ENCODE results near the gene ZNF341. TPM values are rescaled to one million over a fixed set of nuclear protein-coding genes. Genes with fewer than 3 reads are reported as not detected.
A peak's percentile ranks its signal among the peaks of the same experiment; 100 is the strongest.

Gene ZNF341
- polyA plus RNA-seq, 12 donors: 2.1 to 4.6 (median 2.7) TPM; not detected in 2

DNA sequence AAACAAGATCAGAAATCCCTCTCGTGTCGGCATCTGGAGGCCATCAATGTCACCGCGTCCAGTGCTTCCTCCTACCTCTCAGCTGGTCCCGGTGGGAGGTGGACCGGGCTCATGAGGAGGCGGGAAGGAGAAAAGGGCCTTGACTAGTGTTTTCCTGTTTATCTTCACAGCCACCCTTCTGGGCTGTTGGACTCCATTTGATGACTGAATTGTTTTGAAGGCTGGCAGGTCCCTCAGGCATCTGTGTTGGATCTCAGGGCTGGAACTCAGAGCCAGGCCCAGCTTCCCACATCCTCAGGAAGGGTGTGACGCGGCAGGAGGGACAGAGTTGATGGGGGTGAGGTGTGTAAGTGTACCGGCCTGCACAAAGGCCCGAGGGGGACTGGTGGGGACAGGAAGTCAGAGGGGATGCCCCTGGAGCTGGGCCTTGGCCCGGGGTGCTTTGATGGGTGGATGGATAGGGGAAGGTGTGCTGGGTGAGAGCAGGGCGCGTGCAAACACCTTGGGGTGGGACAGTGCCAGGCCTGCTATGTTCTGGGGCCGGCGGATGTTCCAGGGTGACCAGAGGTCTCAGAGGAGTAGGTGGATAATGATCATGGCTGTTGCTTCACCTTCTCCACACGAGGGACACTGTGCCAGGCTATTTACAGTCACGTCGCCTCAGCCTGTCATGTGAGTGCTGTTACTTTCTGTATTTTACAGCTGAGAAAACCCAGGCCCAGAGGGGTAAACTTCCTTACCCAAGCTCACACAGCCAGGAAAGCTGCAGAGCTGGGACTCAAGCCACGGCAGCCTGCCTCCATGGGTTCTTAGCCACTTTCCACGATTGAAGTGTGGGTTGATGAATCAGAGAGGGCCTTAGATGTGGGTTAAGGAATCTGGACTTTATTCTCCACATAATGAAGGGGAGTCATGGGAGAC lies 61.5 kb downstream of the ZNF341 start:
- no peak for DNase-seq

DNA sequence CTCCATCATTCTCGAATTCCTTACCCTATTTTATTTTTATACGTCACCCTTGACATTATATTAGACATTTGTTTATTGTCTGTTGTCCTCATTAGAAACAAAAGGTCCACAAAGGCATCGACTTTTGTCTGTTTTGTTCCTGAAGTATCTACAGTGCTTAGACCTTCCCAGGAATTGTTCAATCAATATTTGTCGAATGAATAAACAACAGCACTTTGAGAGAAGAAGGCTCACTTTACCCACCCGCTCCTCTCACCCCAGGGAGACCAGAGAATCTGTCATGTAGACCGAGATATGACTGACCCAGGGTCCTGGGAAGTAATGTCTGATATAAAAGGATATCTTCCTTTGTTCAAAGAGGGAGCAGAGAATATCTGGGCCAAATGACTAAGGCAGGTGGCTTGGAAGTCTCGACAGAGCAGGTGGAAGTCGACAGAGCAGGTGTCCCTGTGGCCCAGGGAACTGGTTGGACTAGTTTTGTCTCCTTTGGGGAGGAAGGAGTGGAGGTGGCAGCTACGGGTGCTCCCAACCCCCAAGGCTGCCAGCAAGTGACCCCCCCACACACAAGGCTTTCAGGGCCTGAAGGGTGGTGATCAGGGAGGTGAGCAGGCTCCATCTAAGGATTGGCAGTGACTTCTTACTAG lies 64.6 kb downstream of the ZNF341 start:
- no peak for DNase-seq

DNA sequence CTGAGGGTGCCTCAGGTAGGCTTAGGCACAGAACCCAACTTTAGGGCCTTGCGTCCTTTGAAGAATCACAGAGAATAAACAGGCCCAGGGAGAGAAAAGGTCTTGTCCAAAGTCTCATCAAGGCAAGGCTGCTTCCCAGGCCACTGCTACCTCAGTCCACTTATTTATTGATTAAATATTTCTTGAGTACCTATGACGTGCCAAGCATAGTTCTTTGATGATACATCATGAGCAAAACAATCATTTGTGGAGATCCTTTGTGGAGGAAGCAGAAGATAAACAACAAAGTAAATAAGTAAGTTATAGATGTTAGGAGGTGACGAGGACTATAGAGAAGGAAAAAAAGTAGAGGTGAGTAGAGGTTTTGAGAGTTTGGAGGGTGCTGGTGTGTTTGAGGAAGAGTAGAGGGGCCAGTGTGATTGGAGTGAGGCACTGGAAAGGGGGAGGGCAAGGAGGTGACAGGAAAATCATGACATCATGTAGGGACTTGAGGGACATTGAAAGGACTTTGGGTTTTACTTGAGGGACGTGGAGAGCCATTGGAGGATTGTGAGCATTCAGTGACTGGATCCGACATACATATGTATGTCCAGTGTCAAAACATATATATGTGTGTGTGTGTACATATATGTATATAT lies 65.2 kb downstream of the ZNF341 start:
- DNase-seq: no peak

DNA sequence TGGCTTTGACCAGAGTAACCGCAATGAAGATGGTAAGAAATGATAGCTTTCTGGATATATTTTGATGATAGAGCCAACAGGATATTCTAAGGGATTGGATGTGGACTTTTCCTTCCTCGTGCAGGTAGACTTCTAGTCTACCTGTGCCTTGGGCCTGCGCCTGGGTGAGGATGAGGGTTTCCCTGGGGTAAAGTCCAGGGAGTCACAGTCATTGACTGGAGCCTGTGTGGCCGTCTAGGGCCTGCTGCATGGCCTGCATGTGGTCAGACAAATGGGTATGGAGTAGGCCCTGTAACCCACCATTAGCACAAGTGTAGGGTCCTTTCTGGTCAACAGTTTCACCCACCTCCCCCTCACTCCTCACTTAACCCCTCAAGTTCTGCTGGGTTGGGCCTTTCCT lies 66.6 kb downstream of the ZNF341 start:
- no peak for DNase-seq

DNA sequence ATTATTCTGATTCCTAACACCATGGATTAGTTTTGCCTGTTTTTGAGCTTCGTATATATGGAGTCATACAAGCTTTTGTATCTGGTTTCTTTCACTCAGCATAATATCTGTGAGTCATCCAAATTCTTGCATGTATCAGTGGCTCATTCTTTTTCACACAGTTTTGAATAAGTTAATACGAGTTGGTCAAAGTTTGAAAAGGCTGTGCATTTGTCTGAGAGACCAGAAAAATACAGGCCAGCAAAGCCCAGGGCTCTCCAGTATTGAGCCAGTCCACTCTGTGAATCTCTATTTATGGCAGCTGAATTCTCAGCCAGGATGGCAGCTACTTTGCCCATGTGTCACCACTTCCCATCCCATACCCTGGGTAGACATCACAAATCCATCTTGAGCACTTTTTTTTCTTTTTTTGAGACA lies 72.1 kb downstream of the ZNF341 start:
- no peak for DNase-seq

DNA sequence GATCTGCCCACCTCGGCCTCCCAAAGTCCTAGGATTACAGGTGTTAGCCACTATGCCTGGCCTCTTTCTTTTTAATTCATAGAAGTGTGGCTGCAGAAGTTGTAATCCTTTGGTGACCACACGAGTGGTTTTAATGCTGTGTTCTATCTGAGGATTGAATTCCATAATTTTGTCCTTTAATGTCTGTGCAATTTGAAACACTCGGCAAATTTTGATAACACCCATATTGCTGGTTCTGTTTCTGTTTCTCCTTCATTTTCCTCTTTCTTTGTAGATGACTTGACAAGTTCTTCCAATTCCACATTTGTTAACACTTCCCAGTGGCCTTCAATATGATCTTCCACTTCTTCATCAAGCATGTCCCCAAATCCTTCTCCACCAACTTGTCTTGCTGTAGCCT lies 76.6 kb downstream of the ZNF341 start:
- DNase-seq: no peak

DNA sequence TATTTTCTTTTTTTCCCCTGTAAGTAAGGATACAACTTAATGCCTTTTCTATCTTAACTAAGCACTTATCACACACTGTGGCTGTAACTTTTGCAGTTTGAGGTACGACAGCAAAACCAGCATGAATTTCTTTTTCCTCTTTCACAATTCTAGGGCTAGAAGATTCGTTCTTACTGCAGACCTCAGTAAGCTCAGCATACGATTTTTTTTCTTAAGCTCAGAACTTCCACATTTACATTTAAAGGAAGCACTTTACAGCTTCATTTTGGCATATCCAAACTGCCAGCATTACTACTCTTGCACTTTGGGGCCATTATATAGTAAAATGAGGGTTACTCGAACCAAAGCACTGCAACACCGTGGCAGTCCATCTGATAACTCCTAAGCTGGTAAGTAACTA lies 78.5 kb downstream of the ZNF341 start:
- no peak for DNase-seq

DNA sequence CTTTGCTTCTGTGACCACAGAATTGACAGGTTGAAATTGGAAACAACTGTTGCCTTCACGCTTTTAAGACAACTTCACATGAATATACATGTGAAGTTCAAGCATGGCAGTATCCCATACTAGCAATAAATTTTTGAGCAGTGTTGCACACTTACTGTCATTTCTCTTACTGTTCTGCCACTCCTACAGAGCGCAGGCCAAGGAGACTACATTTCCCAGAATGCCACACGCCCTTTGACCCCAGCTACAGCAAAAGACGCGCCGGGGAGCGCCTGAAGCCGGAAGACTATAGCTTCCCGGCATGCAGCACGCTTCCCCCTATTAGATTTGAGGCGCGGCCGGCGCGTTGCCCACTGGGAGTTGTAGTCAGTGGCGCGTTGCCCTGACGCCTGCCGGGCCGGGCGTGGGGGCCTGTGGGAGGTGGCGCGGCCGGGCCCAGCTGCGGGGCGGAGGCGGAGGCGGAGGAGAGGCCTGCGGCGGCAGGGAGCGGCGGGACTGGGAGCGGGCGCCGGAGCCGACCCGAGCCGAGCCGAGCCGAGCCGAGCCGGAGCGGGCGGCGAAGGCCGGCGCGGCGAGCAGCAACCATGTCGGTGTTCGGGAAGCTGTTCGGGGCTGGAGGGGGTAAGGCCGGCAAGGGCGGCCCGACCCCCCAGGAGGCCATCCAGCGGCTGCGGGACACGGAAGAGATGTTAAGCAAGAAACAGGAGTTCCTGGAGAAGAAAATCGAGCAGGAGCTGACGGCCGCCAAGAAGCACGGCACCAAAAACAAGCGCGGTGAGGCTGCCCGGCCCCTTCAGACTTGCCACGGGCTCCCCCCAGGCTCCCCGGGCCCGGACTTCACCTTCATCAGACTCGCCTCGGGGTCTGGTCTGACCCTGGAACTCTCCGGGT lies 79.3 kb downstream of the ZNF341 start, which contains the start of gene CHMP4B:
Gene CHMP4B (plus strand): TSS at position 464 of the 891 bp plus-strand sequence. CDS start 121 bp downstream, at position 585.
- peak; percentile 99 for DNase-seq

DNA sequence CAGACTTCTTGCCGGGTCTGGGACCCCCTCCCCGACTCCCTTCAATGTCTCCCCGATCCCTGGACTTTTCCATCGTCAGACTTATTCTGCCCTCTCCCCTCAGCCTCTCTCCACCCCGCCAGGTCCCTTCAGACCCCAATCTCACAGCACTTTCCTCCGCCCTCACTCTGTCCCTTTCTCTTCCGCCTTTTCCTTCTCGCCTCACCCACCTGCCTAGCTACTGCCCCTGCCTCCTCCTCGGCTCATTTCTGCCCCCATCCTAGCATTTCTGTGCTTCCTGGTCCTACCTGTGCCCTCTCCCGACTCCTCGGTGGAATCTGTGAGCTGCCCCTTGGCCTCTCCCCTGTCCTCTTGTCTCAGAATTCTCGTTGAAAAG lies 80.0 kb downstream of the ZNF341 start:
- peak; percentile 31 for DNase-seq

DNA sequence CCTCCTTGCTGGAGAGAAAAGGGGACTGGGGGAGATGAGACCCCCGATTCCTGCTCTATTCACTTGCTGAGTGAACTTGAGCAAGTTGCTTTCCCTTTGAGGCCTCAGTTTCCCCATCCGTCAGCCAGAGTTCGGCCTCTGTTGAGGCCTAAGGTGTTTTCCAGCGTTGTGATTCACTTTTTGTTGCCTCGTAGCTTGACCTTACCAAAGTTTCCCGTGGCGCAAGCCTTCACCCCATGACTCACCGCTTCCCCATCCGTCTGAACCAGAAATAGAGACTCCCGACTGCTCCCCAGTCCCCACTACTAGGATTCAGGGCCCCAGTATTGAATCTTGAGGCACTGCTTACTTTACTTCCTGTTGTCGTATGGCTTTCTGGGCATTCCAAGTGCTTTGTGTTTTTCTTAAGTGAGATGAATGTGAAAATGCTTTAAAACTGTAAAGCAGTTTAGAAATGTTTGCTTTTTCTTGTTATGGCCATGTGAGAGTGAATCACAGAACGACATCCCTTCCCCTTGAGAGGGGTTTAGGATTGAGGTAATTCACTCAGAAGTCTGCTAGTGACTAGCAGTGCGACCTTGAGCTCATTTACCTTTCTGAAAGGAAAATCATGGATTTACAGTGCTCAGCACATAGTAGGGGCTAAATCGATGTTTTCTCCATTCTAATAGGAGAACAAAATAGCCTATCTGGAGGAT lies 80.5 kb downstream of the ZNF341 start:
- DNase-seq: peak; percentile 38

DNA sequence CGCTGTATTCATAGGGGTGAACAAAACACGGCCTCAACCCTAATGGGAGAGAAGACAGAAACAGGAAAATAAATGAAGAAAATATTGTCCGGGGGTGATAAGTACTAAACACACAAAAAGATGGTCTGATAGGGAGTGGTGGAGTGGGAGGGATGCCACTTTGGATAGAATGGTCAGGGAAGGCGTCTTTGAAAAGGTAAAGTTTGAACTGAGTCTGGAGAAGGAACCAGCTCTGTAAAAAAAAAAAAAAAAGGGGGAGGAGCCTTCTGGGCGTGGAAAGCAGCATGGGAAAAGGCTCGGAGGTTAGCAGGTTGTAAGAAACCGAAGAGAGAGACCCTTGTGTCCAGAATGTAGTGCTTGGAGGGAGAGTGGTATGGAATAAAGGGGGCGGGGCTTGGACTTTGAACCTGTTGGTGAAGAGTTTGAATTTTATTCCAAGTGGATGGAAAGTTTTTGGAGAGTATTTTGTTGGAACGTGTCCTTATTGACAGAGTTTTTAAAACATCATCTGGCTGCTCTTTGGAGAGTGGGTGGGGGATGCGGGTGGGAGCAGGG lies 81.2 kb downstream of the ZNF341 start:
- DNase-seq: peak; percentile 33

DNA sequence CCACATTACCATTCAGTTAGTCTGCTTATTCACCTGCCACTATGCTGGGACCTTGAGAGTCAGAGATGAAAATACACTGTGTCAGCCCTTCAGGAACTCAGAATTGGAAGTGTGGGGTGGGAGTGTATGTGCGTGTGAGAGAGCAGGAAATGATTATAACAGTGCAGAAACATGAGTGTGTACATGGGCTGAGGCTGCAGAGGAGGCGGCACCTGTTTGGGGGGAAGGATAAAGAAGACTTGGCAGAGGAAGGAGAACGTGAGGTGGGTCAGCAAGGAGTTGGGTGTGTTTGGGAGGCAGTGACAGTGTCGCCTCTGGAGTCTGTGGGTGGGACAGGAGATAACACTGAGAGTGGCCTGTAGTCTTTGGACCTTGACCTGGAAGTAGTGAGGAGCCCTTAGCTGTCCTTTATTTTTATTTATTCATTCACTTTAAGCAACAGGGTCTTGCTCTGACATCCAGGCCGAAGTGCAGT lies 82.5 kb downstream of the ZNF341 start:
- DNase-seq: no peak

DNA sequence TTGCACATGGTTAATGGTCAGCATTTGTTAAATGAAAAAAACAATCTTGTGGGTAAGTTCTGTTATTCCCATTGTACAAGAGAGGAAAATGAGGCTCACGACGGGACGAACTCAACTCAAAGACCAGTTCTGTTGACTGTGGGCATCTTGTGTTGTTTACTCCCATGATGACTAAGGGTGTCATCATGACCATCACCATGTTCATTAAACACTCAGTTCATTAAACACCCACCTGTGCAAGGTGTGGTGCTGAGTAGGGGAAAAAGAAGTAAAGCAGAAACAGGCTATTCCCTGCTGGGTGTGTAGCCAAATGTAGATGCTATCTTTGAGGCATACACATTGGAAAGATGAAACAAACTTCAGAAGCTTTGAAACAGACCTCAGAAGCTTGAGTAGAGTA lies 83.9 kb downstream of the ZNF341 start:
- no peak for DNase-seq

DNA sequence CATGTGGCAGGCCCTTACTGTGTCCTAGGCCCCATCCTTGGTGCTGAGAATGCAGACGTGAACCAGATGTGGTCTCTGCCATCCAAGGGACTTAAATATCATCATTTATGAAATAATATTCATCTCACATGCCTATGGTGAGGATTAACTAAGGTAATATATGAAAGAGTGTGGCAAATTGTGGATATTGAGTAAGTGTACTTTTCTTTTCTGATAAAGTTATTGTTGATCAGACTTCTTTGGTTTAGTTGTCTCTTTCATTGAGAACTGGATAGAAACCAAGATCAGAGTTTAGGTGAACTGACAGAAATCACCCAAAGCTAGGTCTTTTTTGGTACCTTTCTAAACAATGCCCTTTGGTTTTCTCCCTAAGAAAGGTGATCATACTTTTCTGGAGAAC lies 84.4 kb downstream of the ZNF341 start:
- no peak for DNase-seq

DNA sequence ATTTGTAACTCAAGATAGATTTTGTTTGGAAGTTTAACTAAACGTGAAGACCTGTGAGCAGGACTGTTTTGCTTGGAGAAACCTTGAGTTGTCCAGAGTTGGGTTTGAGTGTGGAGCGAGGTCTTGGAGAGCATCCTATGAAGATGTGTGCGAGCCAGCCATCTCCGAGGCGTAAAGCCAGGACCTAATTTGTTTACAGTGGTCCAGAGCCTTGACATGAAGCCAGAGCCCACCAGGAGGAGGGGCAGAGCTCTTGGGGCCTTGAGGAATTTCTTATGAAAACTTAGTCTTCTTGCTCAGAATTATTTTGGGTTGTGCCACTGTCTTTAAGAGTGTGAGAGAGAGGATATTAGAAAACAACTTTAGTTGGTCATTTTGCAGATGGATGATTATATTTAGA lies 85.6 kb downstream of the ZNF341 start:
- no peak for DNase-seq

DNA sequence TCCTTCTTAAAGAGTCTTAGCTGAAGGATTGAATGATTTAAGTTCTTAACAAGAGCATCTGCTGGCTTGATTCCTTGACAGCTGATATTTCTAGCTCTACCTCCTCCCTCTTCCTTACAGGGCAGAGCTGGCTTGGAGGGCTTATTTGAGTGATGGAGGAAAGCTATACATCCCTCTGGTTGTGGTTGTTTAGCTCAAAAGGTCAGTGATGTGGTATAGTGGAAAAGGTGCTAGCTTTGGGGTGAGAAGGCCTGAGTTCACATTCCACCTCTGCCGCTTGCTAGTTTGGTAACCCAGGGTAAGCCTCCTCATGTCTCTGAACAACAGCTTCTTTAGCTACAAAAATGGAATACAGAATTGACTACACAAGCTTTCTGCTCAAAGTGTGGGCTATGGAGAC lies 87.7 kb downstream of the ZNF341 start:
- DNase-seq: no peak

DNA sequence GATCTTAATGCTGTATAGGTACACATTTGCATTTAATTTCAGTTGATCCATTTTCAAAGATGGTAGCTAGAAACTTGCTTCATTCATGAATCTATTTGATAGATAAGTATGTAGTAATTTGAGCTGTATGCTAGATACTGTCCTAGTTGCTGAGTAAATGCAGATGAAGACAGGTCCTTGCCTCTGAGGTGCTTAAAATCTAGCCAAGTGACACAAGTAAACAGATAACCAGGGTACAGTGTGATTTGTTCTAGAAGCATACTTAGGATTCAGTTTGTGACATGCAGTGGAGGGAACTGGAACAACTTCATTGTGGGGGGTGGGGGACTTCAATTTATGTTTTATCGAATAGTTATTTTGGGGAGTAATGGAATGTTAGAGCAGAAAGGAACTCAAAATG lies 88.6 kb downstream of the ZNF341 start:
- no peak for DNase-seq

DNA sequence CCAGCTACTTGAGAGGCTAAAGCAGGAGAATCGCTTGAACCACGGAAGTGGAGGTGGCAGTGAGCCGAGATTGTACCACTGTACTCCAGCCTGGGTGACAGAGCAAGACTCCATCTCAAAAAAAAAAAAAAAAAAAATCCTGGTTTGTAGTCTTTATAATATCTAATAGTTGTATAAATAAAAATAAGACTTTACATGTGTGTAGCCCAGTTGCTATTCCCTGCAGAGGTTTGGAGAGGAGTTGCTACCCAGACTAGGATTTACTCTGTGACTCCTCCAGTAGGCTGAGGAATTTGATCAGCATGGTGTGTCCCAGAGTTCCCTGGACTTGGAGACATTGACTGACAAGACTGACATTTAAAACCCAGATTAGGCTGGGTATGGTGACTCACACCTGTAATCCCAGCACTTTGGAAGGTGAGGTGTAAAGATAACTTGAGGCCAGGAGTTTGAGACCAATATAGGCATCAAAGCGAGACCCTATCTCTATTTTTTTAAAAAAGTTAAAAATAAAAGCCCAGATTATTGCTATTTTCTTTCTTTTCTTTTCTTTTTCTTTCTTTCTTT lies 89.6 kb downstream of the ZNF341 start:
- DNase-seq: no peak

DNA sequence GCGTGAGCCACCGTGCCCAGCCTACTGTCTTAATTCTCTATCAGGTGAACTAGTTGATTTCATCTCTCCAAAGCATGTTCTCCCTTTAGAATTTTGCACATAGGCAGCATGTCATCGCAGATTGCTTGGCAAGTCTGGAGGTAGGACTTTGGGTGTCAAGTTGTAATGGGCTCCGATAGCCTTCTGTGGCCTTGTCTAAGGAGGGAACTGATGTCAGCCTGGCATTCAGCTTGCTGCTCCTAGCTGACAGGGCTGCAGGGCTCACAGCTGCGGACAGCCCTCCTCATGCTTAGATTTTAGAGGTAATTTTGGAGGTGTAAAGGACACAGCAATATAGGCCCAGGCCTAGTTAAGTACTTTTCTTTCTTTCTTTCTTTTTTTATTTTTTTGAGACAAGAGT lies 90.6 kb downstream of the ZNF341 start:
- no peak for DNase-seq

DNA sequence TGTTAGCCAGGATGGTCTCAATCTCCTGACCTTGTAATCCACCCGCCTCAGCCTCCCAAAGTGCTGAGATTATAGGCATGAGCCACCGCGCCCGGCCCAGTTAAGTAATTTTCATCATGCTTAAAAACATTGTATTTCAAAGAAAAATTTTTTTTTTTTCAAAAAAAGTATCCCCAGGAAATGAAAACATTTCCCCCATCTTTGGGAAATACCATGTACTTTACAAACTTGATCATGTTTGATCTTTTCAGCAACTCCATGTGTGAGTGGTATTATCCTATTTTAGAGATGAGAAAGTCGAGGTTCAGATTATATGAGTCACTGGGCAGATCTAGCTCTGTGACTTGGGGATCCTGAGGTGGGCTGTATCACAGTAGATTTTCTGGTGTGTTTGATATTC lies 91.2 kb downstream of the ZNF341 start:
- DNase-seq: no peak
